C4-2B (cell line): Measurements from ENCODE around the gene PRKCE.

Experiments
- ZFX ChIP-seq: fragments of 450-650 bp; IDR thresholded peaks from 2 replicates; pipeline ENCODE4 v1.6.1; 2017
- TF ChIP-seq, protein P1 (sequence below): fragments of 450-650 bp; conservative IDR thresholded peaks from 2 replicates; pipeline ENCODE4 v1.5.1; 2017; ENCODE audit warnings: mild to moderate bottlenecking

DNA sequence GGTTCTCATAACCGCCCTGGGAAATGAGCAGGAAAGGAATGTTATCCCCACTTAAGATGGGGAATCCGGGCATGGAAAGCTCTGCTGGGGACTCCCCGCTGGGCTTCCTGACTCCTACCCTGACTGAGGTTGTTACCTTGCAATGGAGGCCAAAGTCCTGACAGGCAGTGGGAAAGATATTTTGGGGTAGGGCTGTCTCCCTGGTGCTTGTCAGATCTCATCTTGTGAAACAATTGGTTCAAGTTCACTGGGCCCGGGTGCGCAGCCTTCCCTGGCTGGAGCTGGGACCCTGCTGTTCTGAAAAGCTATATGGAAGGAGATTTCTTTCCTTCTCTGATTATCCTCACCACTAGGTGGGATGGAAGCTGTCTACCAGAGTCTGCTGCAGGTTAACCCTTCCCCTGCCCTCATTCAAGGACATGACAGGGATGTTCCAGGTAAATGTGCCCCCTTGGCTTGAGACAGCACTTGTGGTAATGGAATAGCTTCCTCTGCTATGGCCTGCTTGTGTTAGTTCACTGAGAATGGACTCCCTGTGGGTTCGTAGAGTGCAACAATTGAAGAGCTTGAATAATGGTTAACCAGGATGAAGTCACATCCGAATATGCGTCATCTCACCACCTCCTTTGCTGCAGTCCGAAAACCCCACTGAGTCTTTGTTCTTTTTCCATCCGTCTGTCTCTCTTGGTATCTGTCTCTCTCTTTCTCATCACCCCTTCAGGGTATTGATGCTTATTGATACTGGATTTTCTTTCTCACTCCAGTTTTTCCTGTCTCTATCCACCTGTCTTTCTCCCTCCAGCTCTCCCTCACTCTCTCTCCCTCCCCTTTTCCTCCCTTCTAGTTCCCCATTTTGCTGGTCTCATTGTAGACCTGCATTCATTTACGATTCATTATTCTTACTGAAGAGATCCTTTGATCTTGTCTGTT lies 577.9 kb downstream of the PRKCE start:
- no peak for TF ChIP-seq ZFX
- TF ChIP-seq, protein P1, sequence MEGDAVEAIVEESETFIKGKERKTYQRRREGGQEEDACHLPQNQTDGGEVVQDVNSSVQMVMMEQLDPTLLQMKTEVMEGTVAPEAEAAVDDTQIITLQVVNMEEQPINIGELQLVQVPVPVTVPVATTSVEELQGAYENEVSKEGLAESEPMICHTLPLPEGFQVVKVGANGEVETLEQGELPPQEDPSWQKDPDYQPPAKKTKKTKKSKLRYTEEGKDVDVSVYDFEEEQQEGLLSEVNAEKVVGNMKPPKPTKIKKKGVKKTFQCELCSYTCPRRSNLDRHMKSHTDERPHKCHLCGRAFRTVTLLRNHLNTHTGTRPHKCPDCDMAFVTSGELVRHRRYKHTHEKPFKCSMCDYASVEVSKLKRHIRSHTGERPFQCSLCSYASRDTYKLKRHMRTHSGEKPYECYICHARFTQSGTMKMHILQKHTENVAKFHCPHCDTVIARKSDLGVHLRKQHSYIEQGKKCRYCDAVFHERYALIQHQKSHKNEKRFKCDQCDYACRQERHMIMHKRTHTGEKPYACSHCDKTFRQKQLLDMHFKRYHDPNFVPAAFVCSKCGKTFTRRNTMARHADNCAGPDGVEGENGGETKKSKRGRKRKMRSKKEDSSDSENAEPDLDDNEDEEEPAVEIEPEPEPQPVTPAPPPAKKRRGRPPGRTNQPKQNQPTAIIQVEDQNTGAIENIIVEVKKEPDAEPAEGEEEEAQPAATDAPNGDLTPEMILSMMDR: no peak
